ENCODE results near the gene MARCHF3.
"Not testable (repeated sequence)": the region's sequence is repeated elsewhere in the genome, so short reads cannot be mapped to it uniquely, and the experiment has no call there.

The MARCHF3 gene

DNA sequence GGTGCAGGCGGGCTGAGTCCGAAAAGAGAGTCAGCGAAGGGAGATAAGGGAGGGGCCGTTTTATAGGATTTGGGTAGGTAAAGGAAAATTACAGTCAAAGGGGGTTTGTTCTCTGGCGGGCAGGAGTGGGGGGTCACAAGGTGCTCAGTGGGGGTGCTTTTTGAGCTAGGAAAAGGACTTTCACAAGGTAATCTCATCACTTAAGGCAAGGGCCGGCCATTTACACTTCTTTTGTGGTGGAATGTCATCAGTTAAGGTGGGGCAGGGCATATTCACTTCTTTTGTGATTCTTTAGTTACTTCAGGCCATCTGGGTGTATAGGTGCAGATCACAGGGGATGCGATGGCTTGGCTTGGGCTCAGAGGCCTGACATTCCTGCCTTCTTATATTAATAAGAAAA lies 191.0 kb downstream of the MARCHF3 start:
- not testable (repeated sequence) for DNase-seq

DNA sequence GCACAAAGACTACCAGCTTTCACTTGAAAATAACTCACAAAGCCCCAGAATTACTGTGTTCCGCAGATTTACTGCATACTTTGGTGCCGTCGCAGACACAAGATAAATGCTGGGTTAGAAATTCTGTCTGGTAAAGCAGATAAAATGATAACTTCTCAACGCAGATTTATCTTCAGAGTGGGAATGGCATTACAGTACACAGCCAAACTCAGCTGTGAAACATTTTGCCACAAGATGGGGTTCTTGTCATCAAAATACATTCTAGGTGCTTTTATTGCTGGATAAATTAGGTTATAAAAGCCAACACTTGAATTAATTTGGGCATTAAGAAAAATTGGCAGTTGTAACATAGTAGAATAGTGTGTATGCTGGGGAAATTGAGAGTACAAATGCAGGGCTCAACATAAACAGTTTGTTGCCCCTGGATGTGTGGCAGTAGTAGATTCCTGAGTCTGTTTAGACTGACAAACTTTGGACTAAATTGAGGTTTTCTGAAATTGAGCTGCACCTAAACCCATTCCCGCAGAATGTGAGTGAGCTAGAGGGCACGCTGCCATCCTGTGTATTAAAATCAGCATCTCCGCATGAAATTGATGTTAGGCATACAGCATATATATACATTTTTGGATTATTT lies 192.3 kb downstream of the MARCHF3 start:
- no peak for DNase-seq

DNA sequence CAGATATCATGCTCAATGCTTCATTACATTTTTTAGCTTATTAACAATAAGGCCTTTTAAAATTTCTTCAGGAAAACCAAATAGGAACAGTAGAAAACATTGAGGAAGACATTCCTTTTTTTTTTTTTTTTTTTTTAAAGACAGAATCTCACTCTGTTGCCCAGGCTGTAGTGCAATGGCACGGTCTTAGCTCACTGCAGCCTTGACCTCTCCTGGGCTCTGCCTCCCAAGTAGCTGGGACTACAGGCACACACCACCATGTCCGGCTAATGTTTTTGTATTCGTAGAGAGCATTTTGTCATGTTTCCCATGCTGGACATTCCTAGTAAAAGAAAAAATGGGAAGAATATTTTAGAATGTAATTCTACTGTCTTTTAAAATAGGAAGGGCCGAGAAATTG lies 193.1 kb downstream of the MARCHF3 start:
- no peak for DNase-seq

DNA sequence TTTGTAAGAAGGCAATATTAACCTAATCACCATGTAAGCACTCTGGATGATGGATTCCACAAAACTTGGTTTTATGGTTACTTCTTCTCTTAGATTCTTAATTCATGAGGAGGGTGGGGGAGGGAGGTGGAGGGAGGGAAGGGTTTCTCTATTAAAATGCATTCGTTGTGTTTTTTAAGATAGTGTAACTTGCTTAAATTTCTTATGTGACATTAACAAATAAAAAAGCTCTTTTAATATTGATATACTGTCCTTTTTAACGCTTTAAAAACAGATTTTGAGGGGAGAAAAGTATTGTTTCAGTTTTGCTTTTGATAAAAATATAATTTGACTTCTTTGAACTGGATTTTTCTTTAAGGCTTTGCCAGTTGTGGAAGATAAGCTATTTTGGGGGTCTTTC lies 193.6 kb downstream of the MARCHF3 start:
- no peak for DNase-seq

DNA sequence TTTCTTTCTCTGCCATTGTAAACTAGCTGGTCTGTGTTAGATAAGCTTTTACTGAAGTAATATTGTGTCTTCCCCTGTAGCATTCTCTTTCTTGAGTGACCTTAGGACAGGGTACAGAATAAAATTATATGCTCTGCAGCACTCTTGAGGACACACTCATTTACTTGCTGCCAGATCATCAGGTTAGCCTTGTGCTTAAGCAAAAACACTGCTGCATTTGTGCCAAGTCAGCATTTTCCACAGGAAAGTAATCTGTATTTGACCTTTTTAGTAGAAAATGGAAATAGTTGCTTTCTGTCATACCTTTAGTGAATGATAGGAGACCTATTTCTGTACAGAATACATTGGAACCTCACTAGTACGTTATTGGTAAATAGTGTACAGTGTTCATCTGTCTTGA lies 199.2 kb downstream of the MARCHF3 start:
- DNase-seq, result no peak

DNA sequence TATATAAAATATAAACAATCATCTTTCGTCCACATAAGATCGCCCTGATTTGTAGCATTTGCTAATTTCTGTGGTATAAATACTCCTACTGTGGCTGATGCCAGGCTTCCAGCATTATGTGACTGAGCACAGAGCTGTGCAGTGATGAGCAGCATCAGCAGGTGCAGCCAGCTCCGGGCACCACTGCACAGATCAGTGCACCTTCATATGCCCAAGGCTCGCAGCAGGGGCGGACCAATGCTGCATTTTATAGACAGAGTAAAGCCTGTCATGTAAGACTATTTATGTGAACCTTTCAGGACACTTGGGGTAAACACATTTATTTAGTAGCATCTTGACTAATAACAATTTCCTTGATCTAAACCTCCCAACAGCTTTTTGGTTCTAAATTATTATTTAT lies 200.3 kb downstream of the MARCHF3 start:
- no peak for DNase-seq

DNA sequence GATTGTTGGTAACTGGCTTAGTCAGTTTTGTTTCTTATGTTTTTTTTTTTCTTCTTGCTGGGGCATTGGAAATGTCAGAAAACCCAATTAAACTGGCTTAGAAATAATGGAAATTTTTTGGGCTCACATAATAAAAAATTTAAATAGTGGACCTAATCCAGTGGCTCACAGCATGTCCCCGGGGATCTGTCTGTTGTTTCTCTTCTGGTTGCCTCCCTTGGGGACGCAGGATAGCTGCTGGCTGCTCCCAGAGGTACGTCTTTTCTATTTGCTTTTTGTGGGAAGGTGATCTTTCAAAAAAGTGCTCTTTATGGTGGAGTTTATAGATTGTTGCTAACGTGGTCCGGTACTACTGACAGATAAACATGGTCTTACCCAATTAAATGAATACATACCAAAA lies 201.3 kb downstream of the MARCHF3 start:
- no peak for DNase-seq

DNA sequence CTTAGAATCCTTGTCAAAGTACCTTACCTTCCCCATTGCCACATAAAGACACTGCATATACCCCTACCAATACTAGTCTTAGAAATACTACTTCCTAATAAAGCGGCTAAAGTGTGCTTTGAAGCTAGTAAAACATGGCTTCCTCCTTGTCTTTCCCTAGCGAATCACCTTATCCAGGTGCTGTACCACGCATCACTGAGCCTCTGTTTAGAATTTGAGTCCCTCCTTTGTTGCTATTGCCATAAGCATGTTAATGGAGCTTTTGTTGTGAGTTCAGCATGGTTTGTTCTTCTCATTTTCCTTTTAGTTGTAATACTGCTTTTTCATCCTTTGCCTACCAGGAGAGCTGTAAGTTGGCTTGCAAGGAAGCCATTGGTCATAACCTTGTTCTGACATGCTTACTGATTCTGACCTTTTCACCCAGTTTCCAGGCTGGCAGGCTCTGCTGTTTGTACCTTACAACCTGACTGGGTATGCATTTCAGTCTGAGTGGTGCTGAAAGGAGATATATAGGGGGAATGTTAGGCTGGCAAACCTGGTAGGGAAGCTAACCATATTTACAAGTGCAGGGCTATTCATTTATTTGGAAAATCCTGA lies 203.6 kb downstream of the MARCHF3 start:
- DNase-seq, result no peak

DNA sequence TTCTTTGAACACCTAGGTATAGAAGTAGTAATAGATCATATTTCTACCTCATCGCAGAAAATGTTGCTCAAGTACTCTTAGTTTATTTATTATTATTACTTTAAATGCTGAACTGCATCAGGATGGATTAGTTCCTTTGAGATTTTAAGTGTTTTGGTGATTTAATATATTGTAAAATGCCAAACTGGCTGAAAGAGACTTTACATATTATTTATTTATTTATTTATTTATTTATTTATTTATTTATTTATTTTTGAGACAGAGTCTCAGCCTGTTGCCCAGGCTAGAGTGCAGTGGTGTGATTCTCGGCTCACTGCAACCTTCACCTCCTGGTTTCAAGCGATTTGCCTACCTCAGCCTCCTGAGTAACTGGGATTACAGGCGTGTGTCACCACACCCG lies 211.1 kb downstream of the MARCHF3 start:
- DNase-seq, result no peak

DNA sequence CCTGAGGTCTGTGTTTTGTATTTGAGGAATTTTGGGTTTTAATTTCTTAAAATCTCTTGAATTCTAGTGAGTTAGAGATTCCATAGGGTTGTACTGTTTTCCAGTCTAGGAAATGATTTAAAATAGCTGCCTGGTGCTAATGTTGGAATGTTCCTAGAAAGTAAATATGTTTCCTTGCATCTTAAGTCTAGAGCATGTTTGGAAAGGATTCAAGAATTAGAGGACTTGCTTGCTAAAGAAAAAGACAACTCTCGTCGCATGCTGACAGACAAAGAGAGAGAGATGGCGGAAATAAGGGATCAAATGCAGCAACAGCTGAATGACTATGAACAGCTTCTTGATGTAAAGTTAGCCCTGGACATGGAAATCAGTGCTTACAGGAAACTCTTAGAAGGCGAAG lies 211.6 kb downstream of the MARCHF3 start:
- no peak for DNase-seq
